ENCODE data around the gene COQ2. TPM values are rescaled to one million over a fixed set of nuclear protein-coding genes. Genes with fewer than 3 reads are reported as not detected.

The COQ2 gene
- total RNA-seq, 1 donor, result 14.1 TPM

GRCh38 chr4:83315341-83315870 is 30.8 kb upstream of the COQ2 start:
- no peak for DNase-seq (ENCODE audit: insufficient read length, low spot score, missing footprints)
- no peak overlapping the region for H2AFZ ChIP-seq (ENCODE audit: low read length)
- H3K36me3 ChIP-seq (ENCODE audit: insufficient read depth, low read length), result no peaks in the 10 kb centered on the region
- H3K4me3 ChIP-seq (ENCODE audit: insufficient read depth, low read length), result no peak overlapping the region
- H3K4me1 ChIP-seq (ENCODE audit: insufficient read depth, low read length), result no peaks in the 10 kb centered on the region
- TF ChIP-seq CTCF (IDR thresholded peaks at IDR 0.05; ENCODE audit: extremely low read depth, low read depth, low read length), result no peak
- H3K79me2 ChIP-seq (ENCODE audit: insufficient read depth, low read length), result no peaks in the 10 kb centered on the region
- H3K4me2 ChIP-seq (ENCODE audit: insufficient read depth, low read length), result no peak overlapping the region
- no peak overlapping the region for H3K27ac ChIP-seq (ENCODE audit: low read depth, low read length)
- no peaks in the 10 kb centered on the region for H3K27me3 ChIP-seq (ENCODE audit: insufficient read depth, low read length)
- no peaks in the 10 kb centered on the region for H4K20me1 ChIP-seq (ENCODE audit: insufficient read depth, low read length)
- no peaks in the 10 kb centered on the region for H3K9me3 ChIP-seq (ENCODE audit: low read depth, low read length)

- H3K4me1 ChIP-seq (ENCODE audit: insufficient read depth, low read length), result no peaks in the 10 kb centered on the region
- no peaks in the 10 kb centered on the region for H3K79me2 ChIP-seq (ENCODE audit: insufficient read depth, low read length)
- no peak overlapping the region for H3K4me2 ChIP-seq (ENCODE audit: insufficient read depth, low read length)
- no peak for DNase-seq (ENCODE audit: insufficient read length, low spot score, missing footprints)
- H3K4me3 ChIP-seq (ENCODE audit: insufficient read depth, low read length), result no peak overlapping the region
- H3K36me3 ChIP-seq (ENCODE audit: insufficient read depth, low read length), result no peaks in the 10 kb centered on the region
- no peaks in the 10 kb centered on the region for H4K20me1 ChIP-seq (ENCODE audit: insufficient read depth, low read length)
- H3K27ac ChIP-seq (ENCODE audit: low read depth, low read length), result no peak overlapping the region
- H3K27me3 ChIP-seq (ENCODE audit: insufficient read depth, low read length), result peaks cover 9% of the 10 kb centered on the region
- no peak overlapping the region for H2AFZ ChIP-seq (ENCODE audit: low read length)
- no peak for TF ChIP-seq CTCF (IDR thresholded peaks at IDR 0.05; ENCODE audit: extremely low read depth, low read depth, low read length)
- no peaks in the 10 kb centered on the region for H3K9me3 ChIP-seq (ENCODE audit: low read depth, low read length)
Measured at GRCh38 chr4:83308672-83309071, 24.1 kb upstream of the COQ2 start.

- H3K4me2 ChIP-seq (ENCODE audit: insufficient read depth, low read length), result no peak overlapping the region
- H3K79me2 ChIP-seq (ENCODE audit: insufficient read depth, low read length), result no peaks in the 10 kb centered on the region
- no peak for DNase-seq (ENCODE audit: insufficient read length, low spot score, missing footprints)
- TF ChIP-seq CTCF (IDR thresholded peaks at IDR 0.05; ENCODE audit: extremely low read depth, low read depth, low read length), result no peak
- H2AFZ ChIP-seq (ENCODE audit: low read length), result no peak overlapping the region
- no peaks in the 10 kb centered on the region for H3K4me1 ChIP-seq (ENCODE audit: insufficient read depth, low read length)
- peaks cover 9% of the 10 kb centered on the region for H3K27me3 ChIP-seq (ENCODE audit: insufficient read depth, low read length)
- H3K27ac ChIP-seq (ENCODE audit: low read depth, low read length), result no peak overlapping the region
- no peak overlapping the region for H3K4me3 ChIP-seq (ENCODE audit: insufficient read depth, low read length)
- H3K9me3 ChIP-seq (ENCODE audit: low read depth, low read length), result no peaks in the 10 kb centered on the region
- no peaks in the 10 kb centered on the region for H4K20me1 ChIP-seq (ENCODE audit: insufficient read depth, low read length)
- H3K36me3 ChIP-seq (ENCODE audit: insufficient read depth, low read length), result no peaks in the 10 kb centered on the region
Measured at GRCh38 chr4:83307920-83308319, 23.3 kb upstream of the COQ2 start.

GRCh38 chr4:83305187-83305586 is 20.6 kb upstream of the COQ2 start:
- Histone ChIP-seq H4K20me1 (ENCODE audit: insufficient read depth, low read length) (no peaks in the 10 kb centered on the region), H3K4me2 (ENCODE audit: insufficient read depth, low read length) (no peak overlapping the region), H3K79me2 (ENCODE audit: insufficient read depth, low read length) (no peaks in the 10 kb centered on the region), H3K27ac (ENCODE audit: low read depth, low read length) (no peak overlapping the region), H3K4me3 (ENCODE audit: insufficient read depth, low read length) (no peak overlapping the region), H3K4me1 (ENCODE audit: insufficient read depth, low read length) (no peaks in the 10 kb centered on the region), H3K27me3 (ENCODE audit: insufficient read depth, low read length) (peaks cover 9% of the 10 kb centered on the region), H2AFZ (ENCODE audit: low read length) (no peak overlapping the region), H3K9me3 (ENCODE audit: low read depth, low read length) (no peaks in the 10 kb centered on the region), H3K36me3 (ENCODE audit: insufficient read depth, low read length) (no peaks in the 10 kb centered on the region)
- DNase-seq (ENCODE audit: insufficient read length, low spot score, missing footprints), result no peak
- TF ChIP-seq CTCF (IDR thresholded peaks at IDR 0.05; ENCODE audit: extremely low read depth, low read depth, low read length), result no peak

Data from osteoblast (primary cell).